Inflammatory macrophage treated with lipopolysaccharide for 4 hours (primary cell): Measurements from ENCODE around the gene ABHD4.
"Not testable (repeated sequence)": the region's sequence is repeated elsewhere in the genome, so short reads cannot be mapped to it uniquely, and the experiment has no call there.

Experiments
- DNase-seq: peaks from one replicate; pipeline ENCODE4 v3.0.0-alpha.2; 2020

The ABHD4 gene

GRCh38 chr14:22561661-22562579, 36.2 kb upstream of the ABHD4 start:
- no peak for DNase-seq

DNA sequence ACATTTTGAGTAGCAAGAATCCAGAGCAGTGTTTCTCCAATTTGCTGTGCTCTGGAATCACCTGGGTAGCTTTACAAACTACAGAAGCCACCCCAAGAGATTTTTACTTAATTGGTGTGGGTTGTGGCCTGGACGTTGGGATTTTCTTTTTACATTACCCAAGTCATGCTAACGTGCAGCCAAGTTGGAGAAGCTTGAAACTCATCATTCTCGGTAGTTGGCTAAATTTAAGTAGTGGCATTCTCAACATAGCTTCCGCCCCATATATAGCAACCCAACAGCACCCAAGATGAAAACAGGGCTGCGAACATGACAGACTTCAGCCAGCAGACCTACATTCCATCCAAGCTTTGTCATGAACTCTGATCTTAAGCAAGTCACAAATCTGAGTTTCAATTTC, 34.1 kb upstream of the ABHD4 start:
- no peak for DNase-seq

DNA sequence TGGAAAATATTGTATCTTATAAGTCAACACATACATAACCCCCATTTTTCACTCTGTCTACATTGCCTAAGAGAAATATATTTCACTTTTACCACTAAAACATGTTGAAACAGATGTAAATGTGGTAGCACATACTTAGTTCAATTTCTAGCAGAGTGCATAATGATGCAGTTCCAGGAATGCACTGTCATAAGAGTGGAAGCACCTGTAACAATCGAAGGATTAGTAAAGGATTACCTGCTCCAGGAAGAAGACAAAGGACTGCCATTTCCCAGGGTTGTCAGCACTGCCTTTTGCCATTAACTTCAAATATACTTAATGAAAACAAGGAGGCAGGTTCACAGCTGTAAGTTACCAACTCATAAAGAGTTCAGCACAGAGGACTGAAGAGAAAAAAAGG, 33.6 kb upstream of the ABHD4 start:
- no peak for DNase-seq

- DNase-seq = no peak
Measured at GRCh38 chr14:22565391-22565945, 32.6 kb upstream of the ABHD4 start.

GRCh38 chr14:22566266-22566665, 31.8 kb upstream of the ABHD4 start:
- not testable (repeated sequence) for DNase-seq

- DNase-seq = no peak
Measured at GRCh38 chr14:22566845-22567244, 31.3 kb upstream of the ABHD4 start.

GRCh38 chr14:22567437-22567836, 30.7 kb upstream of the ABHD4 start:
- DNase-seq = no peak

GRCh38 chr14:22569106-22569736, 28.9 kb upstream of the ABHD4 start:
- no peak for DNase-seq

DNA sequence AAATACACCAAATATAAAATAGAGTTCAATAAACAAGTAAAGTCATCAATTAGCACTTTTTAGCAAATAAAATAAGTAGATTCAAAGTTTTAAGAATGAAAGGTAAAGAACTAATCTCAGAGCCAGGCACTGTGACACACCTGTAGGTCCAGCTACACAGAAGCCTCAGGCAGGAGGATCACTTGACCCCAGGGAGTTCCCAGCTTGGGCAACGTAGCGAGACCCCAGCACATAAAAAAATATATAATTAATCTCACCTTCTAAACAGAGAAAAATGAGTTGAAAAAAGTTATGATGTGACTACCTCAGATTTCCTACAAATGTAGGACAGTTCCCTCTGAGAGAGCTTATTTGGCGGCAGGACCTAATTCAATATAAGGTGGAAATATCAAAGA, 28.4 kb upstream of the ABHD4 start:
- DNase-seq = no peak

DNA sequence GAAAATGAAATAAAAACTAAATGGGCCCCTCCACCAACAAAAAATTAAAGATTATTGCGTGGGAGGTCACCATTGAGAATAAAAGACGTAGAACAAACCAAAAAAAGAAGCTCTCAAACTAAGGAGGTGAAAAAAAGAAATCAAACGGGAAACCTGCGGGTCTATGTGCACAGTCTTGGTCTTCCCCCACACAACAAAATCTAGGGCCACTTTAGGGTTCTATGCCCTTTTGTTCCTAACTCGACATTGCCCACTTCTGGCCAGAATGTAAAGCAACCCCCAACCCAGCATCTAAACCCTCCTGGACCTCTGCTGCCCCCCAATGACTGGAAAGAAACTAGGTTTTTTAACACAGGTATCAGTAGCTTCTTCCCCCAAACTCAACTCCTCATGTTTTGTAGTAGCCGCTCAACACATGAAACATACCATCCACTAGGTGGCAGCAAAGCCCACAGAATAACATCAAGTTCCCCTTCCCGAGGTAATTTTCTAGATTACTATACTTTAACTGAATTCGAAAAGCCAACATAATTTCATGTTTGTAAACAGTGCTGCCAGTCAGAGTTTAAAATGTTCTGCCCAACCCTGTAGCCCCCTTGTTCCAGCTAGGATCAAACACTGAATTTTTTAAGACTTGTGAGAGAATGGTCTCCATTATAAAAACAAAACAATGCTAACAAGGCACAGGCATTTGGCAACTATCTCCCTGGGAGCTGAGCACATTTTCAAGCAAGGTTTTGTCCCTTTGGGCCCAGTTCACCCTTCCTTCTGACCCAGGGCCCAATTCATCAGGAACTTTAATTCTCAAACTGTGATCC, 27.8 kb upstream of the ABHD4 start:
- DNase-seq = peak; percentile 77

- peak; percentile 25 for DNase-seq
Measured at GRCh38 chr14:22572562-22573058, 25.5 kb upstream of the ABHD4 start.

GRCh38 chr14:22573804-22574203, 24.3 kb upstream of the ABHD4 start:
- DNase-seq = peak; percentile 47

GRCh38 chr14:22577334-22577908, 20.7 kb upstream of the ABHD4 start:
- DNase-seq = peak; percentile 48

DNA sequence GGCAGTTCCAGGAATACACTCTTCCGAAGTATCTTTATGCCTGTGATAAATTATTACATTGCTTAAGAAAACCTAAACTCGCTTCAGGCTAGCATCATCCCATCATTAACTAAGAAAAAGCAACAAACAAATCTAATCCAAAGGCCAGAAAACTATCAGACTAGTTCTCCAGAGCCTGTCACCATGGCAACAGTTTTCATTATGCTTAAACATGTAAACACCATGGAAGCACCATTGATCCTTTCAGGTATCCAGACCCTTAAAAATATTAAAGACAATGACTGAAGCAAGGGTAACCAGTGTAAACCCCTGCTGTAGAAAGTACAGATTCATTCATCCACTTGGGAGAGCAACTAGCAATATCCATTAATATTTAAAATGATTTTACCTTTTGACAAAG, 18.9 kb upstream of the ABHD4 start:
- no peak for DNase-seq

DNA sequence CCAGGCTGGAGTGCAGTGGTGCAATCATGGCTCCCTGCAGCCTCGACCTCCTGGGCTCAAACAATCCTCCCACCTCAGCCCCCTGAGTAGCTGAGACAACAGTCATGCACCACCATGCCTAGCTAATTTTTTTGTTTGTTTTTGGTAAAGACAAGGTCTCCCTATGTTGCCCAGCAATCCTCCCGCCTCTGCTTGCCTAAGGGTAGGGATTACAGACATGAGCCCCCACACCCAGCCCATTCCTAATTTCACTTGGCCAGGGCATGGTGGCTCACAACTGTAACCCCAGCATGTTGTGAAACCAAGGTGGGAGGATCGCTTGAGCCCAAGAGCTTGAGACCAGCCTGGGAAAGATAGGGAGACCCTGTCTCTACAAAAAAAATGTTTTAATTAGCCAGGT, 18.2 kb upstream of the ABHD4 start:
- DNase-seq = no peak

DNA sequence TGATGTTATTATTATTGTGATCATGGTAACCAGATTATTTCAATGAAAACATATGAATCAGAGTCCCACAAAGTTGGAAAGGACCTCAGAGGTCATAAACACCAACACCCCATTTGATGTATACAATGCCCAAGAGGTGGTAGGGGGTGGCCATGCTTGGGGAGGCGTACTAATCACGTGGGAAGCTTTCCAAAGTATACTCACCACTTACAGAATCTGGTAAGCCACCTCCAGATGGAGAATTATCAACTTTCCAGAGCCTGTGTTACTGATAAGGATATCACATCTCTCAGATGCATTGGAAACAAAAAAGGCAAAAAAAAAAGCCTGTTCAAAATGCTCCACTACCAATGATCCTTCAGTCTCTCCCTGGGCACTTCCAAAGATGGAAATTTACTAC, 17.5 kb upstream of the ABHD4 start:
- DNase-seq = no peak

DNA sequence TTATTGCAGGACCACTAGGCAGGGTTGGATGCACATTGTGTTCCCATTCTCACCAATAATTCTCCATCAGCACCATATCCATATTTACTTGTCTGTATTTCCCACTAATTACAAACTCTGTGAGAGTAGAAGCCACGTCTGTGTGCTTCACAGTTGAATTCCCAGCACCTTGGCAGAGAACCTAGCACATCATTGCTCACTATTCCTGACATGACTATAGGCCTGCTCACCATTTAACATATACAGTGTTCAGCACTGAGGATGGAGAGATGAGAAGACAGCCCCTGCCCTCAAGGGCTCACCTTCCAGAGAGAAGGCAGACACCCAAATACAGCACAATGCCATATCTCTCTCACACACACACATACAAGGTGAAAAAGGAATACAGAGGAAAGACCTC, 14.1 kb upstream of the ABHD4 start:
- no peak for DNase-seq

DNA sequence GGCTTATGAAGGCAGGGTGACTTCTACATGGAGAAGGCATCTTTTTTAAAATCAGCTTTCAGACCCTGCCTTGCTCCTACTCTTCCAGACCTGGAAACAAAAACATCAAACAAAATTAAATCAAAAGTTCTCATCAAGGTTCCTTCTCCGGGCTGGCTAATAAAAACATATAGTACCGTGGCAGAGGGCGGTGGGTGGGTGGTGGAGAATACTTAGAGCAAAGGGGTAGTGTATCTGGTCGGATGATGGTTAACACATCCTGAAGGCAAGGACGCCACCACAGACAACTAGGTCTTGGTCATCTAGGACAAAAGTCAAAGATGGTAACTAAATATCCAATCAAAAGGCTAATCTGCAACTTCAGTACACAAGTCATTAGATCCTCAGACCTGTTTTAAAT, 10.9 kb upstream of the ABHD4 start:
- no peak for DNase-seq

DNA sequence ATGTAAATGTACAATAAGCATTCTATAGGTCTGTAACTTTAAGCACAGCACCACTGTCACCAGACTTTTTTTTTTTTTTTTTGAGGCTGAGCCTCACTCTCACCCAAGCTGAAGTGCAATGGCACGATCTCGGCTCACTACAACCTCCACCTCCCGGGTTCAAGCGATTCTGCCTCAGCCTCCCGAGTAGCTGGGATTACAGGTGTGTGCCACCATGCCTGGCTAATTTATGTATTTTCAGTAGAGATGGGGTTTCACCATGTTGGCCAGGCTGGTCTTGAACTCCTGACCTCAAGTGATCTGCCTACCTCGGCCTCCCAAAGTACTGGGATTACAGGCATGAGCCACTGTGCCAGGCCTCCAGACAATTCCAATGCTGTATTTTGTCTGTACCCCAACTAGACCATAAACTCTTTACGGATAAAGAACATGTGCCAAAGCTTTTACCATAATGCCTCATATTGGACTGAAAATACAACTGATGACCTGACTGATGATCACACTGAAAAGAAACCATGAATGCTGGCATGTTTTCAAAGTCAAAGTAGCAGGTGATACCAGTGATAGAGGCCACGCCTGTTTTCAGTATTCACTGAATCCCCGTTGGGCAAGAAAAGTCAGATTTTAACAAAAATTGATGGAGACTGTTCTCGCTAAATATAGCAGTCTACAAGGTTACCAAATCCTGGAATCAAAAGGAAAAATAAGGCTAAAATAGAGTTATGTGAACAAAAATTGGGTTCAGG, 10.2 kb upstream of the ABHD4 start:
- DNase-seq = not testable (repeated sequence)

DNA sequence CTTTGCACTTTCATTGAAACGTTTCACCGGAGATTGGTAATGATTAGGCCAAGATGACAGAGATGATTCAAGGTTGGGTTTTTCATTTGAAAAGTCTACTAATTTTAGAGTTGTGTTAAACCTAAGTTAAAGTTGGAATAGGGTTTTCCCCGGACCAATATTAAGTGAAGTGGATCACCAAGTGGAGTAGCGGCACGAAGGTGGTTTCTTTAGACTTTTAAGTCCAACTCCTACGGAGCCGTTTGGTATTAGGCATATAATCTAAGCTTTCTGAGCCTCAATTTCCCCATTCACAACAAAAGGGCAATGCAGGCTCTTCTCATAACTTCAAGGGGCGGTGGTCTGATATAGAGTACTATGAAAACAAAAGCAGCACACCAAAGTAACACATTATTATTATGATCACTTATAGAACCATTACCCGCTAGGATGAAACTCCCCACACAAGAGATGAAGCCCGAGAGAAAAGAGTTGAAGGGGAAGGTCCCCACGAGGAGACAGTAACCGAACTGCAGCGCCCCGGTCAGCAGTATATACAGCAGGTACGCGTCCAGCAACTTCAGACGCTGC, 9.5 kb upstream of the ABHD4 start:
- peak; percentile 6 for DNase-seq

DNA sequence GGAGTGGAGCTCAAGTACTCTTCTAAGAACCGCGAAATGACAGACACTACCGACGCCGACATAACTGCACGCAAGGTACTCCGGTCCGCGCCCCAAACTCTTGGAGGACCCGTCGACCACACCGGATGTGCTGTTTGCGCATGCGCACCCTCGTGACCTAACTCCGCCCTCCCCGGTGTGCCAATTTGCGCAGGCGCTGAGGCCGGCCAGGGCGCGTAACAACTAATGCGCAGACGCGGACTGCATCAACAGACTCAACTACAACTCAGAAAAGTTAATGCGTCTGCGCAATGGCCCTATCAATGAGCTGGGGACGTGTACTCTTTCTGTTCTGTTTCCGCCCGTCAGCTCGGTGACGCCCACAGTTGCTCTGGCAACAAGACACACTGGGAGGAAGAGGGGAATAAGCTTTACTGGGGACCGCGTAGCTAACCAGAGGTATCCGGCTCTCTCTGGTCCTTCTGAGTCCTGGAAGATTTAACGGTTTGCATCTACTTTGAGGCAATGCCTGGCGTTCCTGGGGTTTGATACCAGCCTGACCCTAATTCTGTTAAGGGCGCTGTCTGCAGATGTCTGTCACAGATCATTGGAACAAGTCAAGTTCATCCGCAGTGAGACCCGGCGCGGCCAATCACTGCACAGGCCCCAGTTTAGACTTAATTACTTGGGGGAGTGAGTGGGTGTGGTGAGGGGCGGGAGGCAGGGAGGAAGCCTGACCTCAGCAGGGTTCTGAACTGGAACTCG, 8.8 kb upstream of the ABHD4 start, which contains the start of gene DAD1:
DAD1 (minus strand) TSS at position 129 of the 744 bp plus-strand sequence; CDS start at position 62, 67 bp downstream.
- peak; percentile 100 for DNase-seq
